Dendritic cell treated with granulocyte-macrophage colony-stimulating factor and Interleukin-4, amounts not matched to agents 40 ng/mL and 50 ng/mL, for 4 days (primary cell): ENCODE data around the gene DOP1B.
"Not testable (repeated sequence)": the region's sequence is repeated elsewhere in the genome, so short reads cannot be mapped to it uniquely, and the experiment has no call there.

Experiments
- H3K27ac Mint-ChIP-seq: one replicate; pipeline ENCODE4 v1.8.0; 2022; ENCODE audit warnings: mild to moderate bottlenecking, mixed read lengths
- H3K27me3 Mint-ChIP-seq: one replicate; pipeline ENCODE4 v1.8.0; 2022; ENCODE audit warnings: mild to moderate bottlenecking, mixed read lengths
- H3K36me3 Mint-ChIP-seq: one replicate; pipeline ENCODE4 v1.8.0; 2022; ENCODE audit warnings: low read depth, mixed read lengths
- H3K4me1 Mint-ChIP-seq: one replicate; pipeline ENCODE4 v1.8.0; 2022; ENCODE audit warnings: low read depth, mixed read lengths
- H3K4me3 Mint-ChIP-seq: one replicate; pipeline ENCODE4 v1.8.0; 2022; ENCODE audit warnings: mild to moderate bottlenecking, moderate library complexity, mixed read lengths
- H3K9me3 Mint-ChIP-seq: one replicate; pipeline ENCODE4 v1.8.0; 2022; ENCODE audit warnings: mixed read lengths
- intact Hi-C: fragments of 100-400 bp; cut with micrococcal nuclease; formaldehyde crosslinking; loops from one replicate; pipeline ENCODE4 v1.15.0; 2022

The DOP1B gene

GRCh38 chr21:36127250-36127904 lies 29.2 kb upstream of the DOP1B start:
- no peaks in the 10 kb centered on the region for H3K9me3 Mint-ChIP-seq
- H3K4me1 Mint-ChIP-seq = peaks cover 39% of the 10 kb centered on the region
- intact Hi-C loops = no loop called here
- H3K27me3 Mint-ChIP-seq = peaks cover 15% of the 10 kb centered on the region
- no peak overlapping the region for H3K4me3 Mint-ChIP-seq
- H3K27ac Mint-ChIP-seq = no peak overlapping the region
- peaks cover 5% of the 10 kb centered on the region for H3K36me3 Mint-ChIP-seq

GRCh38 chr21:36127977-36128376 lies 28.6 kb upstream of the DOP1B start:
- peak overlapping the region; percentile 35 for H3K27ac Mint-ChIP-seq
- intact Hi-C loops = no loop called here
- H3K4me1 Mint-ChIP-seq = peaks cover 45% of the 10 kb centered on the region
- H3K36me3 Mint-ChIP-seq = peaks cover 5% of the 10 kb centered on the region
- H3K4me3 Mint-ChIP-seq = no peak overlapping the region
- H3K9me3 Mint-ChIP-seq = no peaks in the 10 kb centered on the region
- H3K27me3 Mint-ChIP-seq = peaks cover 15% of the 10 kb centered on the region

GRCh38 chr21:36129219-36129618 lies 27.4 kb upstream of the DOP1B start:
- peaks cover 51% of the 10 kb centered on the region for H3K4me1 Mint-ChIP-seq
- no peaks in the 10 kb centered on the region for H3K9me3 Mint-ChIP-seq
- H3K27me3 Mint-ChIP-seq = peaks cover 16% of the 10 kb centered on the region
- H3K36me3 Mint-ChIP-seq = peaks cover 5% of the 10 kb centered on the region
- H3K4me3 Mint-ChIP-seq = no peak overlapping the region
- intact Hi-C loops = no loop called here
- peak overlapping the region; percentile 55 for H3K27ac Mint-ChIP-seq

- Mint-ChIP-seq H3K4me1 (peaks cover 63% of the 10 kb centered on the region), H3K27me3 (peaks cover 16% of the 10 kb centered on the region), H3K4me3 (peak overlapping the region; percentile 81)
- intact Hi-C loops, H3K27ac Mint-ChIP-seq, H3K9me3 Mint-ChIP-seq, H3K36me3 Mint-ChIP-seq: not testable (repeated sequence)
Measured at GRCh38 chr21:36130414-36130762, 26.2 kb upstream of the DOP1B start.

GRCh38 chr21:36130839-36131238 lies 25.8 kb upstream of the DOP1B start:
- H3K27me3 Mint-ChIP-seq = peaks cover 16% of the 10 kb centered on the region
- H3K9me3 Mint-ChIP-seq, H3K4me3 Mint-ChIP-seq, intact Hi-C loops, H3K27ac Mint-ChIP-seq, H3K36me3 Mint-ChIP-seq: not testable (repeated sequence)
- H3K4me1 Mint-ChIP-seq = peaks cover 64% of the 10 kb centered on the region

- Mint-ChIP-seq H3K36me3 (peaks cover 13% of the 10 kb centered on the region), H3K4me1 (peaks cover 70% of the 10 kb centered on the region), H3K9me3 (no peaks in the 10 kb centered on the region), H3K27ac (peak overlapping the region; percentile 53), H3K4me3 (no peak overlapping the region), H3K27me3 (peaks cover 15% of the 10 kb centered on the region)
- intact Hi-C loops = no loop called here
Measured at GRCh38 chr21:36132696-36133095, 23.9 kb upstream of the DOP1B start.

- intact Hi-C loops = loop anchor here (2.0 kb wide), 1 partner anchor 16 kb away; no protein-coding TSS in a partner anchor
- H3K27me3 Mint-ChIP-seq = peaks cover 3% of the 10 kb centered on the region
- H3K4me3 Mint-ChIP-seq = peak within 1 kb of the TSS; percentile 81
- H3K9me3 Mint-ChIP-seq = no peaks in the 10 kb centered on the region
- H3K4me1 Mint-ChIP-seq = peaks cover 55% of the 10 kb centered on the region
- peak within 1 kb of the TSS; percentile 92 for H3K27ac Mint-ChIP-seq
- H3K36me3 Mint-ChIP-seq = peaks cover 27% of the 10 kb centered on the region
Measured at GRCh38 chr21:36134803-36135390, 21.7 kb upstream of the DOP1B start, which contains the start of gene CBR3. TSS of gene CBR3 (plus strand) at chr21:36135079. CDS start at chr21:36135193, 114 bp downstream.

- intact Hi-C loops = loop anchor here (2.0 kb wide), 1 partner anchor 15 kb away; no protein-coding TSS in a partner anchor
- H3K4me1 Mint-ChIP-seq = peaks cover 50% of the 10 kb centered on the region
- no peaks in the 10 kb centered on the region for H3K9me3 Mint-ChIP-seq
- peak overlapping the region; percentile 81 for H3K4me3 Mint-ChIP-seq
- H3K27ac Mint-ChIP-seq = peak overlapping the region; percentile 92
- peaks cover 2% of the 10 kb centered on the region for H3K27me3 Mint-ChIP-seq
- H3K36me3 Mint-ChIP-seq = peaks cover 33% of the 10 kb centered on the region
Measured at GRCh38 chr21:36135391-36136102, 21.1 kb upstream of the DOP1B start.

GRCh38 chr21:36139791-36140190 lies 16.8 kb upstream of the DOP1B start:
- H3K36me3 Mint-ChIP-seq = peaks cover 56% of the 10 kb centered on the region
- intact Hi-C loops = loop anchor here (5.0 kb wide), 1 partner anchor 48 kb away; no protein-coding TSS in a partner anchor
- H3K27ac Mint-ChIP-seq, H3K27me3 Mint-ChIP-seq, H3K9me3 Mint-ChIP-seq, H3K4me3 Mint-ChIP-seq: not testable (repeated sequence)
- H3K4me1 Mint-ChIP-seq = peaks cover 22% of the 10 kb centered on the region

- no peaks in the 10 kb centered on the region for H3K27me3 Mint-ChIP-seq
- H3K36me3 Mint-ChIP-seq = peaks cover 66% of the 10 kb centered on the region
- H3K4me1 Mint-ChIP-seq = peaks cover 7% of the 10 kb centered on the region
- intact Hi-C loops = loop anchor here (1.0 to 5.0 kb wide), 2 partner anchors 46 to 68 kb away; no protein-coding TSS in a partner anchor
- H3K4me3 Mint-ChIP-seq = no peak overlapping the region
- H3K9me3 Mint-ChIP-seq = no peaks in the 10 kb centered on the region
- no peak overlapping the region for H3K27ac Mint-ChIP-seq
Measured at GRCh38 chr21:36141513-36141925, 15.1 kb upstream of the DOP1B start.

- H3K9me3 Mint-ChIP-seq, H3K4me3 Mint-ChIP-seq, H3K27ac Mint-ChIP-seq, H3K4me1 Mint-ChIP-seq, H3K27me3 Mint-ChIP-seq: not testable (repeated sequence)
- peaks cover 56% of the 10 kb centered on the region for H3K36me3 Mint-ChIP-seq
- intact Hi-C loops = loop anchor here (5.0 kb wide), 1 partner anchor 43 kb away; no protein-coding TSS in a partner anchor
Measured at GRCh38 chr21:36144233-36144632, 12.4 kb upstream of the DOP1B start.

GRCh38 chr21:36145259-36145658 lies 11.4 kb upstream of the DOP1B start:
- Mint-ChIP-seq H3K9me3 (no peaks in the 10 kb centered on the region), H3K27ac (no peak overlapping the region), H3K4me3 (no peak overlapping the region), H3K36me3 (peaks cover 45% of the 10 kb centered on the region), H3K4me1 (peaks cover 14% of the 10 kb centered on the region), H3K27me3 (no peaks in the 10 kb centered on the region)
- intact Hi-C loops = no loop called here

- intact Hi-C loops = no loop called here
- Mint-ChIP-seq H3K4me1 (peaks cover 29% of the 10 kb centered on the region), H3K27ac (no peak overlapping the region), H3K4me3 (no peak overlapping the region), H3K9me3 (no peaks in the 10 kb centered on the region), H3K27me3 (no peaks in the 10 kb centered on the region), H3K36me3 (peaks cover 27% of the 10 kb centered on the region)
Measured at GRCh38 chr21:36147911-36148310, 8.7 kb upstream of the DOP1B start.

GRCh38 chr21:36148886-36149285 lies 7.7 kb upstream of the DOP1B start:
- peaks cover 35% of the 10 kb centered on the region for H3K4me1 Mint-ChIP-seq
- H3K27me3 Mint-ChIP-seq = no peaks in the 10 kb centered on the region
- no peak overlapping the region for H3K4me3 Mint-ChIP-seq
- intact Hi-C loops = no loop called here
- peaks cover 22% of the 10 kb centered on the region for H3K36me3 Mint-ChIP-seq
- H3K9me3 Mint-ChIP-seq = no peaks in the 10 kb centered on the region
- peak overlapping the region; percentile 90 for H3K27ac Mint-ChIP-seq
